Measurements from ENCODE around the gene NRAP.

Gene NRAP

GRCh38 chr10:113641702-113642101 is 22.1 kb downstream of the NRAP start:
- no peaks in the 10 kb centered on the region for H3K9me3 ChIP-seq (ENCODE audit: control insufficient read depth in 1 of 2, low read length in 2 of 2)
- H3K27ac ChIP-seq (ENCODE audit: low read depth, low read length) = no peak overlapping the region
- H3K27me3 ChIP-seq (ENCODE audit: control insufficient read depth in 1 of 2, insufficient read depth in 2 of 2, low read length in 2 of 2) = peaks cover 0 to 4% of the 10 kb centered on the region in 2 donors
- H3K9ac ChIP-seq (ENCODE audit: low read depth in 1 of 2, low read length in 2 of 2) = no peak overlapping the region
- H3K4me1 ChIP-seq (ENCODE audit: control insufficient read depth in 1 of 2, insufficient read depth in 2 of 2, low read length in 2 of 2) = peaks cover 4 to 10% of the 10 kb centered on the region in 2 donors
- H3K4me3 ChIP-seq (ENCODE audit: low read depth in 1 of 2, low read length in 2 of 2) = no peak overlapping the region
- no peaks in the 10 kb centered on the region for H3K36me3 ChIP-seq (ENCODE audit: control insufficient read depth in 1 of 2, insufficient read depth in 2 of 2, low read length in 2 of 2)

GRCh38 chr10:113639966-113640365 is 23.9 kb downstream of the NRAP start:
- Histone ChIP-seq H3K27me3 (ENCODE audit: control insufficient read depth in 1 of 2, insufficient read depth in 2 of 2, low read length in 2 of 2) (peaks cover 0 to 4% of the 10 kb centered on the region in 2 donors), H3K36me3 (ENCODE audit: control insufficient read depth in 1 of 2, insufficient read depth in 2 of 2, low read length in 2 of 2) (no peaks in the 10 kb centered on the region), H3K4me3 (ENCODE audit: low read depth in 1 of 2, low read length in 2 of 2) (no peak overlapping the region), H3K27ac (ENCODE audit: low read depth, low read length) (no peak overlapping the region), H3K9ac (ENCODE audit: low read depth in 1 of 2, low read length in 2 of 2) (no peak overlapping the region), H3K9me3 (ENCODE audit: control insufficient read depth in 1 of 2, low read length in 2 of 2) (no peaks in the 10 kb centered on the region), H3K4me1 (ENCODE audit: control insufficient read depth in 1 of 2, insufficient read depth in 2 of 2, low read length in 2 of 2) (peaks cover 2 to 9% of the 10 kb centered on the region in 2 donors)

GRCh38 chr10:113631684-113632367 is 32.0 kb downstream of the NRAP start:
- Histone ChIP-seq H3K9ac (ENCODE audit: low read depth in 1 of 2, low read length in 2 of 2) (no peak overlapping the region), H3K4me1 (ENCODE audit: control insufficient read depth in 1 of 2, insufficient read depth in 2 of 2, low read length in 2 of 2) (no peaks in the 10 kb centered on the region), H3K36me3 (ENCODE audit: control insufficient read depth in 1 of 2, insufficient read depth in 2 of 2, low read length in 2 of 2) (no peaks in the 10 kb centered on the region), H3K27ac (ENCODE audit: low read depth, low read length) (no peak overlapping the region), H3K27me3 (ENCODE audit: control insufficient read depth in 1 of 2, insufficient read depth in 2 of 2, low read length in 2 of 2) (no peaks in the 10 kb centered on the region), H3K4me3 (ENCODE audit: low read depth in 1 of 2, low read length in 2 of 2) (no peak overlapping the region), H3K9me3 (ENCODE audit: control insufficient read depth in 1 of 2, low read length in 2 of 2) (peaks cover 0 to 4% of the 10 kb centered on the region in 2 donors)

- H3K4me3 ChIP-seq (ENCODE audit: low read depth in 1 of 2, low read length in 2 of 2) = no peak overlapping the region
- no peaks in the 10 kb centered on the region for H3K36me3 ChIP-seq (ENCODE audit: control insufficient read depth in 1 of 2, insufficient read depth in 2 of 2, low read length in 2 of 2)
- H3K4me1 ChIP-seq (ENCODE audit: control insufficient read depth in 1 of 2, insufficient read depth in 2 of 2, low read length in 2 of 2) = no peaks in the 10 kb centered on the region
- no peak overlapping the region for H3K27ac ChIP-seq (ENCODE audit: low read depth, low read length)
- H3K9ac ChIP-seq (ENCODE audit: low read depth in 1 of 2, low read length in 2 of 2) = no peak overlapping the region
- peaks cover 0 to 4% of the 10 kb centered on the region in 2 donors for H3K9me3 ChIP-seq (ENCODE audit: control insufficient read depth in 1 of 2, low read length in 2 of 2)
- no peaks in the 10 kb centered on the region for H3K27me3 ChIP-seq (ENCODE audit: control insufficient read depth in 1 of 2, insufficient read depth in 2 of 2, low read length in 2 of 2)
Measured at GRCh38 chr10:113630929-113631533, 32.8 kb downstream of the NRAP start.

GRCh38 chr10:113628607-113629153 is 35.2 kb downstream of the NRAP start:
- Histone ChIP-seq H3K4me1 (ENCODE audit: control insufficient read depth in 1 of 2, insufficient read depth in 2 of 2, low read length in 2 of 2) (no peaks in the 10 kb centered on the region), H3K27ac (ENCODE audit: low read depth, low read length) (no peak overlapping the region), H3K4me3 (ENCODE audit: low read depth in 1 of 2, low read length in 2 of 2) (no peak overlapping the region), H3K9ac (ENCODE audit: low read depth in 1 of 2, low read length in 2 of 2) (no peak overlapping the region), H3K27me3 (ENCODE audit: control insufficient read depth in 1 of 2, insufficient read depth in 2 of 2, low read length in 2 of 2) (peaks cover 0 to 3% of the 10 kb centered on the region in 2 donors), H3K36me3 (ENCODE audit: control insufficient read depth in 1 of 2, insufficient read depth in 2 of 2, low read length in 2 of 2) (no peaks in the 10 kb centered on the region), H3K9me3 (ENCODE audit: control insufficient read depth in 1 of 2, low read length in 2 of 2) (no peaks in the 10 kb centered on the region)

- Histone ChIP-seq H3K9me3 (ENCODE audit: control insufficient read depth in 1 of 2, low read length in 2 of 2) (no peaks in the 10 kb centered on the region), H3K27me3 (ENCODE audit: control insufficient read depth in 1 of 2, insufficient read depth in 2 of 2, low read length in 2 of 2) (peaks cover 2 to 3% of the 10 kb centered on the region in 2 donors), H3K4me3 (ENCODE audit: low read depth in 1 of 2, low read length in 2 of 2) (no peak overlapping the region), H3K27ac (ENCODE audit: low read depth, low read length) (no peak overlapping the region), H3K9ac (ENCODE audit: low read depth in 1 of 2, low read length in 2 of 2) (no peak overlapping the region), H3K36me3 (ENCODE audit: control insufficient read depth in 1 of 2, insufficient read depth in 2 of 2, low read length in 2 of 2) (no peaks in the 10 kb centered on the region), H3K4me1 (ENCODE audit: control insufficient read depth in 1 of 2, insufficient read depth in 2 of 2, low read length in 2 of 2) (no peaks in the 10 kb centered on the region)
Measured at GRCh38 chr10:113627836-113628235, 36.0 kb downstream of the NRAP start.

GRCh38 chr10:113626809-113627355 is 37.0 kb downstream of the NRAP start:
- no peak overlapping the region for H3K27ac ChIP-seq (ENCODE audit: low read depth, low read length)
- H3K4me1 ChIP-seq (ENCODE audit: control insufficient read depth in 1 of 2, insufficient read depth in 2 of 2, low read length in 2 of 2) = no peaks in the 10 kb centered on the region
- H3K9ac ChIP-seq (ENCODE audit: low read depth in 1 of 2, low read length in 2 of 2) = no peak overlapping the region

GRCh38 chr10:113625461-113626186 is 38.2 kb downstream of the NRAP start:
- Histone ChIP-seq H3K36me3 (ENCODE audit: control insufficient read depth in 1 of 2, insufficient read depth in 2 of 2, low read length in 2 of 2) (no peaks in the 10 kb centered on the region), H3K4me1 (ENCODE audit: control insufficient read depth in 1 of 2, insufficient read depth in 2 of 2, low read length in 2 of 2) (no peaks in the 10 kb centered on the region), H3K27ac (ENCODE audit: low read depth, low read length) (no peak overlapping the region), H3K4me3 (ENCODE audit: low read depth in 1 of 2, low read length in 2 of 2) (no peak overlapping the region), H3K27me3 (ENCODE audit: control insufficient read depth in 1 of 2, insufficient read depth in 2 of 2, low read length in 2 of 2) (peaks cover 4 to 6% of the 10 kb centered on the region in 2 donors), H3K9me3 (ENCODE audit: control insufficient read depth in 1 of 2, low read length in 2 of 2) (no peaks in the 10 kb centered on the region), H3K9ac (ENCODE audit: low read depth in 1 of 2, low read length in 2 of 2) (no peak overlapping the region)

More at GRCh38 chr10:113626809-113627355, 37.0 kb downstream of the NRAP start:
- no peaks in the 10 kb centered on the region for H3K36me3 ChIP-seq (ENCODE audit: control insufficient read depth in 1 of 2, insufficient read depth in 2 of 2, low read length in 2 of 2)
- H3K4me3 ChIP-seq (ENCODE audit: low read depth in 1 of 2, low read length in 2 of 2) = no peak overlapping the region
- H3K27me3 ChIP-seq (ENCODE audit: control insufficient read depth in 1 of 2, insufficient read depth in 2 of 2, low read length in 2 of 2) = peaks cover 4% of the 10 kb centered on the region in 2 donors
- H3K9me3 ChIP-seq (ENCODE audit: control insufficient read depth in 1 of 2, low read length in 2 of 2) = no peaks in the 10 kb centered on the region

- no peaks in the 10 kb centered on the region for H3K36me3 ChIP-seq (ENCODE audit: control insufficient read depth in 1 of 2, insufficient read depth in 2 of 2, low read length in 2 of 2)
- no peak overlapping the region for H3K27ac ChIP-seq (ENCODE audit: low read depth, low read length)
- no peaks in the 10 kb centered on the region for H3K9me3 ChIP-seq (ENCODE audit: control insufficient read depth in 1 of 2, low read length in 2 of 2)
- H3K4me1 ChIP-seq (ENCODE audit: control insufficient read depth in 1 of 2, insufficient read depth in 2 of 2, low read length in 2 of 2) = no peaks in the 10 kb centered on the region
- H3K27me3 ChIP-seq (ENCODE audit: control insufficient read depth in 1 of 2, insufficient read depth in 2 of 2, low read length in 2 of 2) = peaks cover 4 to 9% of the 10 kb centered on the region in 2 donors
- no peak overlapping the region for H3K4me3 ChIP-seq (ENCODE audit: low read depth in 1 of 2, low read length in 2 of 2)
- no peak overlapping the region for H3K9ac ChIP-seq (ENCODE audit: low read depth in 1 of 2, low read length in 2 of 2)
Measured at GRCh38 chr10:113622831-113623230, 41.0 kb downstream of the NRAP start.

GRCh38 chr10:113621799-113622198 is 42.0 kb downstream of the NRAP start:
- Histone ChIP-seq H3K4me1 (ENCODE audit: control insufficient read depth in 1 of 2, insufficient read depth in 2 of 2, low read length in 2 of 2) (no peaks in the 10 kb centered on the region), H3K36me3 (ENCODE audit: control insufficient read depth in 1 of 2, insufficient read depth in 2 of 2, low read length in 2 of 2) (no peaks in the 10 kb centered on the region), H3K9ac (ENCODE audit: low read depth in 1 of 2, low read length in 2 of 2) (no peak overlapping the region), H3K4me3 (ENCODE audit: low read depth in 1 of 2, low read length in 2 of 2) (no peak overlapping the region), H3K27me3 (ENCODE audit: control insufficient read depth in 1 of 2, insufficient read depth in 2 of 2, low read length in 2 of 2) (peaks cover 12 to 14% of the 10 kb centered on the region in 2 donors), H3K27ac (ENCODE audit: low read depth, low read length) (no peak overlapping the region), H3K9me3 (ENCODE audit: control insufficient read depth in 1 of 2, low read length in 2 of 2) (no peaks in the 10 kb centered on the region)
